H1 (cell line): ENCODE results near the gene PDE3A. TPM values are rescaled to one million over a fixed set of nuclear protein-coding genes. Genes with fewer than 3 reads are reported as not detected.

Experiments used
- CTCF ChIA-PET: fragments of 300-600 bp; sonication (Branson Sonifier 250); formaldehyde crosslinking; loops from one replicate; lab custom pipeline; 2021; ENCODE audit not compliant: partially characterized antibody; lab: Charles Lee
- POLR2A ChIA-PET: fragments of 300-600 bp; sonication (Branson Sonifier 250); formaldehyde crosslinking; loops from one replicate; lab custom pipeline; 2021; ENCODE audit warnings: inconsistent platforms; ENCODE audit not compliant: partially characterized antibody; lab: Charles Lee
- DNase-seq, 2 experiments: peaks; one replicate each; pipeline versions ENCODE4 v3.0.0 to v3.0.0-alpha.2; 2010 to 2022; ENCODE audit warnings: low spot score in 2 of 2, low read depth in 1 of 2, mixed read lengths in 1 of 2
- FAIRE-seq: peaks from 2 replicates; lab custom pipeline; 2011; peaks lifted over from hg19 to GRCh38; lab: Jason Lieb, UNC
- H2AFZ ChIP-seq: 2 replicates; pipeline ENCODE4 v1.8.1; 2012; ENCODE audit warnings: low read length, inconsistent platforms
- H2AK5ac ChIP-seq: 2 replicates; pipeline ENCODE4 v1.6.1; 2013; ENCODE audit warnings: low read depth, low read length
- H2BK120ac ChIP-seq: replicated peaks from 2 replicates; pipeline ENCODE3; 2013; ENCODE audit warnings: low read depth, low read length, inconsistent platforms
- H2BK12ac ChIP-seq: 2 replicates; pipeline ENCODE4 v1.6.1; 2013; ENCODE audit warnings: low read depth, low read length
- H2BK15ac ChIP-seq: 2 replicates; pipeline ENCODE4 v1.6.1; 2013; ENCODE audit warnings: low read length
- H2BK20ac ChIP-seq: 2 replicates; pipeline ENCODE4 v1.6.1; 2013; ENCODE audit warnings: low read length
- H2BK5ac ChIP-seq: 2 replicates; pipeline ENCODE4 v1.6.1; 2013; ENCODE audit warnings: low read depth, low read length
- H3K14ac ChIP-seq: 2 replicates; pipeline ENCODE4 v1.6.1; 2013; ENCODE audit warnings: inconsistent platforms; ENCODE audit not compliant: insufficient read length
- H3K18ac ChIP-seq: 2 replicates; pipeline ENCODE4 v1.6.1; 2013; ENCODE audit warnings: low read length; ENCODE audit errors: extremely low read depth
- H3K23ac ChIP-seq: 2 replicates; pipeline ENCODE4 v1.6.1; 2013; ENCODE audit warnings: inconsistent platforms; ENCODE audit not compliant: insufficient read length
- H3K23me2 ChIP-seq: 2 replicates; pipeline ENCODE4 v1.6.1; 2013; ENCODE audit warnings: low read depth, low read length
- H3K27ac ChIP-seq: 2 replicates; pipeline ENCODE4 v1.6.1; 2011; ENCODE audit warnings: low read depth, low read length, inconsistent platforms
- H3K27me3 ChIP-seq, 4 experiments: replicated peaks in 1 of 4; 1 replicate in 1 of 4; 2 replicates in 3 of 4; pipeline versions ENCODE4 v1.6.1 to v1.8.1; 2011 to 2013; ENCODE audit warnings: low read length in 3 of 4, mild to moderate bottlenecking in 3 of 4, inconsistent platforms in 2 of 4, mixed read lengths in 2 of 4, moderate library complexity in 1 of 4; ENCODE audit not compliant: control insufficient read depth in 3 of 4, insufficient read depth in 3 of 4; ENCODE audit errors: extremely low read depth in 1 of 4
- H3K36me3 ChIP-seq, 4 experiments: 2 replicates each; pipeline versions ENCODE4 v1.6.1 to v1.8.1; 2011 to 2013; ENCODE audit warnings: mild to moderate bottlenecking in 4 of 4, low read length in 3 of 4, moderate library complexity in 2 of 4, control low read depth in 1 of 4, inconsistent platforms in 1 of 4; ENCODE audit not compliant: insufficient read depth in 4 of 4, control insufficient read depth in 2 of 4
- H3K4ac ChIP-seq: replicated peaks from 2 replicates; pipeline ENCODE3; 2013; ENCODE audit warnings: low read length, low read depth, mixed read lengths, inconsistent platforms; ENCODE audit not compliant: insufficient read length
- H3K4me1 ChIP-seq, 4 experiments: replicated peaks in 1 of 4; 1 replicate in 1 of 4; 2 replicates in 3 of 4; pipeline versions ENCODE4 v1.6.1 to v1.8.1; 2011 to 2013; ENCODE audit warnings: low read length in 3 of 4, inconsistent platforms in 2 of 4, mixed read lengths in 1 of 4; ENCODE audit not compliant: insufficient read depth in 4 of 4, control insufficient read depth in 3 of 4
- H3K4me2 ChIP-seq, 2 experiments: 2 replicates each; pipeline versions ENCODE4 v1.6.1 to v1.8.1; 2011 to 2013; ENCODE audit warnings: low read depth in 2 of 2, low read length in 2 of 2, control low read depth in 1 of 2, inconsistent platforms in 1 of 2, mild to moderate bottlenecking in 1 of 2; ENCODE audit not compliant: insufficient read depth in 1 of 2
- H3K4me3 ChIP-seq, 4 experiments: fragments of 200-600, 300-600 bp in 1 of 4; sonication (generic), shearing (Covaris generic), sonication (Bioruptor Twin) in 1 of 4; 2 replicates each; pipeline versions ENCODE4 v1.5.1 to v1.8.1; 2011 to 2016; ENCODE audit warnings: low read length in 4 of 4, low read depth in 3 of 4, control low read depth in 2 of 4, inconsistent platforms in 2 of 4, mild to moderate bottlenecking in 2 of 4, mixed read lengths in 1 of 4, moderate library complexity in 1 of 4; ENCODE audit not compliant: insufficient read depth in 2 of 4; ENCODE audit errors: extremely low read depth in 1 of 4
- H3K56ac ChIP-seq: replicated peaks from 2 replicates; pipeline ENCODE3; 2013; ENCODE audit warnings: low read depth, mild to moderate bottlenecking, mixed read lengths, low read length, inconsistent platforms; ENCODE audit not compliant: insufficient read length
- H3K79me1 ChIP-seq: 2 replicates; pipeline ENCODE4 v1.6.1; 2013; ENCODE audit warnings: low read depth, low read length, control low read depth
- H3K79me2 ChIP-seq, 2 experiments: 2 replicates each; pipeline versions ENCODE4 v1.6.1 to v1.8.1; 2012 to 2013; ENCODE audit warnings: low read length in 2 of 2, mild to moderate bottlenecking in 2 of 2, inconsistent platforms in 1 of 2; ENCODE audit not compliant: insufficient read depth in 2 of 2, control insufficient read depth in 1 of 2
- H3K9ac ChIP-seq, 4 experiments: replicated peaks in 1 of 4; 1 replicate in 1 of 4; 2 replicates in 3 of 4; pipeline versions ENCODE4 v1.6.1 to v1.8.1; 2011 to 2013; ENCODE audit warnings: low read depth in 3 of 4, low read length in 3 of 4, control low read depth in 2 of 4, mild to moderate bottlenecking in 2 of 4, moderate library complexity in 2 of 4, inconsistent platforms in 1 of 4; ENCODE audit errors: extremely low read depth in 1 of 4
- H3K9me3 ChIP-seq, 2 experiments: 2 replicates each; pipeline versions ENCODE4 v1.6.1 to v1.8.1; 2012 to 2013; ENCODE audit warnings: mild to moderate bottlenecking in 2 of 2, moderate library complexity in 2 of 2, control low read depth in 1 of 2, inconsistent platforms in 1 of 2, low read depth in 1 of 2, low read length in 1 of 2, mixed read lengths in 1 of 2; ENCODE audit not compliant: insufficient read depth in 2 of 2
- H4K20me1 ChIP-seq, 2 experiments: replicated peaks in 1 of 2; 2 replicates each; pipeline versions ENCODE3 to v1.8.1; 2011 to 2013; ENCODE audit warnings: inconsistent platforms in 2 of 2, low read length in 2 of 2, mild to moderate bottlenecking in 1 of 2; ENCODE audit not compliant: insufficient read depth in 2 of 2, control insufficient read depth in 1 of 2
- H4K5ac ChIP-seq: 2 replicates; pipeline ENCODE4 v1.6.1; 2013; ENCODE audit warnings: low read length, low read depth, mixed read lengths, inconsistent platforms; ENCODE audit not compliant: insufficient read length
- H4K8ac ChIP-seq: 2 replicates; pipeline ENCODE4 v1.8.0; 2013; ENCODE audit warnings: mild to moderate bottlenecking, moderate library complexity, low read length, inconsistent platforms; ENCODE audit not compliant: insufficient read depth; ENCODE audit errors: extremely low read depth
- H4K91ac ChIP-seq: replicated peaks from 2 replicates; pipeline ENCODE3; 2013; ENCODE audit warnings: low read length, mixed read lengths, inconsistent platforms; ENCODE audit not compliant: insufficient read length
- RXRA ChIP-seq: IDR thresholded peaks from 2 replicates; pipeline ENCODE4 v1.6.1; 2011; ENCODE audit warnings: low read depth, mild to moderate bottlenecking, low read length, moderate library complexity; ENCODE audit not compliant: insufficient read depth
- WGBS, 2 experiments: shearing (Covaris generic) in 1 of 2; methylation state at CpG; one replicate each; pipeline versions ENCODE4 v1.1.6 to v1.1.7; 2013 to 2015; ENCODE audit warnings: low lambda C conversion rate in 2 of 2, mixed read lengths in 2 of 2, inconsistent platforms in 1 of 2, low coverage in 1 of 2, missing lambda C conversion rate in 1 of 2; ENCODE audit not compliant: insufficient replicate concordance in 2 of 2, insufficient coverage in 1 of 2, insufficient read length in 1 of 2; ENCODE audit errors: extremely low coverage in 1 of 2, missing lambda C conversion rate in 1 of 2; 5-methylcytosine and 5-hydroxymethylcytosine counted together
- polyA plus RNA-seq, 7 experiments: library from polyadenylated mRNA; depleted of rRNA in 3 of 7; stranded (reverse) in 5 of 7; unstranded in 2 of 7; fragments of >200 nt in 5 of 7; fragments of 200-250 nt in 2 of 7; gene quantifications; 1 replicate in 5 of 7; 2 replicates in 1 of 7; 4 replicates in 1 of 7; pipeline versions ENCODE4 v1.2.1 to v1.2.3, GENCODE V29; 2011 to 2013; ENCODE audit warnings: missing spikeins in 2 of 7, mixed read lengths in 2 of 7
- total RNA-seq: library from RNA; stranded (reverse); fragmentation: NEBNext Ultra II Directional; extraction: Animal tissue kit (Norgen Biotek cat#: 25700); gene quantifications from 2 replicates; pipeline ENCODE4 v1.2.1, GENCODE V29; 2021

PDE3A gene
- total and polyA plus RNA-seq, 2 of the 8 experiments (the other 6 are each of a cell fraction or from before 2014, with no cell fraction given) = 1.4 to 3.4 TPM

- Histone ChIP-seq H2BK12ac (no peak overlapping the region), H3K4ac (no peak overlapping the region), H2BK5ac (no peak overlapping the region), H2BK15ac (no peak overlapping the region), H3K4me2 (no peak overlapping the region), H2BK20ac (no peak overlapping the region), H2AK5ac (no peak overlapping the region), H3K23ac (no peak overlapping the region), H3K9me3 (no peaks in the 10 kb centered on the region), H3K4me3 (no peak overlapping the region), H3K27me3 (no peaks in the 10 kb centered on the region), H2AFZ (no peak overlapping the region), H4K5ac (no peak overlapping the region), H4K91ac (no peak overlapping the region), H3K23me2 (no peaks in the 10 kb centered on the region), H3K4me1 (peaks cover 0 to 2% (median under 1%) of the 10 kb centered on the region in 4 experiments; a peak in 2 of 7 replicates), H4K20me1 (no peaks in the 10 kb centered on the region), H3K56ac (no peak overlapping the region), H3K79me1 (no peaks in the 10 kb centered on the region), H3K27ac (no peak overlapping the region), H3K36me3 (no peaks in the 10 kb centered on the region), H2BK120ac (no peak overlapping the region), H3K79me2 (no peaks in the 10 kb centered on the region), H4K8ac (no peak overlapping the region), H3K9ac (no peak overlapping the region), H3K18ac (no peak overlapping the region), H3K14ac (no peak overlapping the region)
- CTCF ChIA-PET = interaction anchor here (0.6 kb wide), 1 partner anchor 139 kb away, joined by 3 read pairs; no protein-coding TSS in a partner anchor
- POLR2A ChIA-PET = no interaction called here
- no peak for FAIRE-seq
- 96% methylated on average over 1 of the region's 1 CpG; no CpG with 5 or more reads in 1 of the 2 experiments for WGBS, 2 experiments
- no peak for DNase-seq
- TF ChIP-seq RXRA = no peak
Observed at GRCh38 chr12:20493934-20494333, 125.6 kb downstream of the PDE3A start.
